Activated CD4-positive, CD25-positive, alpha-beta regulatory T cell treated with anti-CD3 and anti-CD28 coated beads, Interleukin-2, amount 50 U/mL, for 16 hours (primary cell): ENCODE data around the gene RPS6KA1.
"Not testable (repeated sequence)": the region's sequence is repeated elsewhere in the genome, so short reads cannot be mapped to it uniquely, and the experiment has no call there.

ENCODE experiments used
- DNase-seq: peaks from one replicate; pipeline ENCODE4 v3.0.0-alpha.2; 2020; ENCODE audit warnings: low read depth, low spot score

Gene RPS6KA1

GRCh38 chr1:26597629-26598039, 68.1 kb downstream of the RPS6KA1 start:
- DNase-seq = no peak

GRCh38 chr1:26598890-26599289, 69.3 kb downstream of the RPS6KA1 start:
- DNase-seq = no peak

GRCh38 chr1:26602378-26602959, 72.9 kb downstream of the RPS6KA1 start:
- DNase-seq = no peak

- DNase-seq = no peak
Measured at GRCh38 chr1:26603856-26604255, 74.3 kb downstream of the RPS6KA1 start.

- DNase-seq = no peak
Measured at GRCh38 chr1:26607186-26607585, 77.6 kb downstream of the RPS6KA1 start.

GRCh38 chr1:26608895-26609294, 79.3 kb downstream of the RPS6KA1 start:
- DNase-seq = no peak

GRCh38 chr1:26610781-26611180, 81.2 kb downstream of the RPS6KA1 start:
- DNase-seq = no peak

- DNase-seq = not testable (repeated sequence)
Measured at GRCh38 chr1:26612627-26613026, 83.1 kb downstream of the RPS6KA1 start.

GRCh38 chr1:26614655-26615411, 85.3 kb downstream of the RPS6KA1 start:
- DNase-seq = no peak

GRCh38 chr1:26616881-26617280, 87.3 kb downstream of the RPS6KA1 start:
- DNase-seq = no peak

- no peak for DNase-seq
Measured at GRCh38 chr1:26618561-26618960, 89.0 kb downstream of the RPS6KA1 start.
